Measurements from ENCODE around the gene SPATA6.

DNA sequence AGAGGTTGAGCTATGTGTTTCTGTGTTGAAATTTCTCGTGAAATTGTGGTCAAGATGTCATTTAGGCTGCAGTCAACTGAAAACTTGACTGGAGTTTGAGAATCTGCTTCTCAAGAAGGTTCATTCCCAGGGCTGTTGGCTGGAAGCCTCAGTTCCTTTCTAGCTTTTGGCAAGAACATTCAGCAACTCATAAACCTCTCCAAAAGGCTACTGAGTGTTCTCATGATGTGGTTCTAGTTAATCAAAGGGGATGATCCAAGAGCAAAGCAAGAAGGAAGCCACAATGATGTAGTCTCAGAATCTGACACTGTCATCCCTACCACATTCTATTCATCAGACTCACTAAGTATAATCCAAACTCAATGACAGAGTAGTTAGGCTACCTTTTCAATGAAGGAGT is 66.6 kb downstream of the SPATA6 start:
- TF ChIP-seq, protein P1, sequence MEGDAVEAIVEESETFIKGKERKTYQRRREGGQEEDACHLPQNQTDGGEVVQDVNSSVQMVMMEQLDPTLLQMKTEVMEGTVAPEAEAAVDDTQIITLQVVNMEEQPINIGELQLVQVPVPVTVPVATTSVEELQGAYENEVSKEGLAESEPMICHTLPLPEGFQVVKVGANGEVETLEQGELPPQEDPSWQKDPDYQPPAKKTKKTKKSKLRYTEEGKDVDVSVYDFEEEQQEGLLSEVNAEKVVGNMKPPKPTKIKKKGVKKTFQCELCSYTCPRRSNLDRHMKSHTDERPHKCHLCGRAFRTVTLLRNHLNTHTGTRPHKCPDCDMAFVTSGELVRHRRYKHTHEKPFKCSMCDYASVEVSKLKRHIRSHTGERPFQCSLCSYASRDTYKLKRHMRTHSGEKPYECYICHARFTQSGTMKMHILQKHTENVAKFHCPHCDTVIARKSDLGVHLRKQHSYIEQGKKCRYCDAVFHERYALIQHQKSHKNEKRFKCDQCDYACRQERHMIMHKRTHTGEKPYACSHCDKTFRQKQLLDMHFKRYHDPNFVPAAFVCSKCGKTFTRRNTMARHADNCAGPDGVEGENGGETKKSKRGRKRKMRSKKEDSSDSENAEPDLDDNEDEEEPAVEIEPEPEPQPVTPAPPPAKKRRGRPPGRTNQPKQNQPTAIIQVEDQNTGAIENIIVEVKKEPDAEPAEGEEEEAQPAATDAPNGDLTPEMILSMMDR (IDR thresholded peaks at IDR 0.05) = no peak
- no peak for TF ChIP-seq EZH2 (IDR thresholded peaks at IDR 0.05; ENCODE audit: borderline replicate concordance, insufficient read depth, low read depth, low read length, poor library complexity, severe bottlenecking)
